Measurements from ENCODE around the gene CIB1. TPM values are rescaled to one million over a fixed set of nuclear protein-coding genes. Genes with fewer than 3 reads are reported as not detected.
A peak's percentile ranks its signal among the peaks of the same experiment; 100 is the strongest.

The CIB1 gene
- total and polyA plus RNA-seq, 2 of the 8 experiments (the other 6 are each of a cell fraction or from before 2014, with no cell fraction given): 26.0 to 63.5 TPM

DNA sequence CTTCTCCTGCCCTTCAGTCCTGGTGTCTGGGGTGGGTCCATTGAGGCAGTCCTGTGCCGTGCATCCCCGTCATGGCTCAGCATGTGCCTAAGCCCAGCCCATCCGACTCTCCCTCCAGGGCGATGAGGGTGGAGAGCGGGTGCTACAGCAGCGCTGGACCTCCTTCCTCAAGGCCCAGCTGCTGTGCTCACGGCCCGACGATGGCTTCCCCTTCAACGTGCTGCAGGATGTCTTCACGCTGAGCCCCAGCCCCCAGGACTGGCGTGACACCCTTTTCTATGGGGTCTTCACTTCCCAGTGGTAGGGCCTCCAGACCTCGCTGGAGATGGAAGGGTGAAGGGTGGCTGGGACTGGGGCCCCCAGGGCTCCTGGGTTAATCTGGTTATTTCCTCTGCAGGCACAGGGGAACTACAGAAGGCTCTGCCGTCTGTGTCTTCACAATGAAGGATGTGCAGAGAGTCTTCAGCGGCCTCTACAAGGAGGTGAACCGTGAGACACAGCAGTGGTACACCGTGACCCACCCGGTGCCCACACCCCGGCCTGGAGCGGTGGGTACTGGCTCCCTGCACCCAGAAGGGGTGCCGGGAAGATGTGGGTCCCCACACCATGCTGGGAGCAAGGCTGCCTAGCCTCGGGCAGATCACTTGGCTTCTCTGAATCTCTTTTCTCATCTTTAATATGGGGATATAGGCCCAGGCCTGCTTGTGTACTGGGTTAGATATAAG lies 10.1 kb downstream of the CIB1 start:
- Histone ChIP-seq H4K91ac (replicated peaks; ENCODE audit: insufficient read length, low read length) (no peak overlapping the region), H3K4me1 (replicated peaks in 1 of 4; ENCODE audit: control insufficient read depth in 3 of 4, insufficient read depth in 4 of 4, low read length in 3 of 4) (peaks cover 0 to 2% (median under 1%) of the 10 kb centered on the region in 4 experiments; a peak in 2 of 7 replicates), H3K36me3 (ENCODE audit: control insufficient read depth in 2 of 4, insufficient read depth in 4 of 4, low read length in 3 of 4) (peaks cover 11 to 45% (median 29%) of the 10 kb centered on the region in 4 experiments; a peak in 7 of 8 replicates), H3K79me1 (ENCODE audit: low read depth, low read length) (no peaks in the 10 kb centered on the region), H2BK5ac (ENCODE audit: low read depth, low read length) (no peak overlapping the region), H3K9me3 (ENCODE audit: insufficient read depth in 2 of 2, low read depth in 1 of 2, low read length in 1 of 2) (no peaks in the 10 kb centered on the region), H2BK120ac (replicated peaks; ENCODE audit: low read depth, low read length) (no peak overlapping the region), H3K9ac (replicated peaks in 1 of 4; ENCODE audit: extremely low read depth in 1 of 4, low read depth in 3 of 4, low read length in 3 of 4) (no peak overlapping the region), H3K4ac (replicated peaks; ENCODE audit: insufficient read length, low read depth, low read length) (no peak overlapping the region), H3K14ac (ENCODE audit: insufficient read length) (no peak overlapping the region), H2AK5ac (ENCODE audit: low read depth, low read length) (no peak overlapping the region), H3K79me2 (ENCODE audit: control insufficient read depth in 1 of 2, insufficient read depth in 2 of 2, low read length in 2 of 2) (no peaks in the 10 kb centered on the region), H3K27ac (ENCODE audit: low read depth, low read length) (no peak overlapping the region), H4K20me1 (replicated peaks in 1 of 2; ENCODE audit: control insufficient read depth in 1 of 2, insufficient read depth in 2 of 2, low read length in 2 of 2) (peaks cover 0 to 6% of the 10 kb centered on the region in 2 experiments), H3K23ac (ENCODE audit: insufficient read length) (no peak overlapping the region), H4K8ac (ENCODE audit: extremely low read depth, insufficient read depth, low read length) (no peak overlapping the region; the same call in 1 of the 2 replicates), H2BK20ac (ENCODE audit: low read length) (no peak overlapping the region), H3K18ac (ENCODE audit: extremely low read depth, low read length) (no peak overlapping the region), H4K5ac (ENCODE audit: insufficient read length, low read depth, low read length) (no peak overlapping the region), H2BK12ac (ENCODE audit: low read depth, low read length) (no peak overlapping the region), H2BK15ac (ENCODE audit: low read length) (no peak overlapping the region), H3K4me3 (ENCODE audit: extremely low read depth in 1 of 4, insufficient read depth in 2 of 4, low read depth in 3 of 4, low read length in 4 of 4) (no peak overlapping the region), H3K56ac (replicated peaks; ENCODE audit: insufficient read length, low read depth, low read length) (no peak overlapping the region), H3K23me2 (ENCODE audit: low read depth, low read length) (no peaks in the 10 kb centered on the region), H3K27me3 (replicated peaks in 1 of 4; ENCODE audit: control insufficient read depth in 3 of 4, extremely low read depth in 1 of 4, insufficient read depth in 3 of 4, low read length in 3 of 4) (no peaks in the 10 kb centered on the region), H3K4me2 (ENCODE audit: insufficient read depth in 1 of 2, low read depth in 2 of 2, low read length in 2 of 2) (no peak overlapping the region), H2AFZ (ENCODE audit: low read length) (no peak overlapping the region)
- TF ChIP-seq POLR2AphosphoS5 (IDR thresholded peaks at IDR 0.05; ENCODE audit: low read depth, low read length): 0 out of 2 replicates have a peak, but pooled peaks have one; percentile 23
- TF ChIP-seq SIX5 (IDR thresholded peaks at IDR 0.05; ENCODE audit: low read depth, low read length): no peak
- WGBS, 2 experiments (ENCODE audit: extremely low coverage in 1 of 2, insufficient coverage in 1 of 2, insufficient read length in 1 of 2, insufficient replicate concordance in 2 of 2, low coverage in 1 of 2, low lambda C conversion rate in 2 of 2, missing lambda C conversion rate in 1 of 2): 95% methylated on average over 22 of the region's 22 CpGs; no CpG with 5 or more reads in 1 of the 2 experiments
- CTCF ChIA-PET (ENCODE audit: partially characterized antibody): interaction anchor here (0.6 to 12.3 kb wide), 8 partner anchors 9 to 501 kb away, joined by 3 to 182 read pairs (median 27); partner anchors contain the start of genes CIB1, GDPGP1 and SEMA4B
- POLR2A ChIA-PET (ENCODE audit: partially characterized antibody): no interaction called here
- no peak for DNase-seq (ENCODE audit: low read depth in 1 of 2, low spot score in 2 of 2)
- no peak for FAIRE-seq
